Hippocampal formation (tissue), 2 donors: ENCODE measurements around the gene RHBDF1.

Experiments used
- DNase-seq, 2 donors: peaks; one replicate each; lab custom pipeline; 2025; lab: John Stamatoyannopoulos, UW

RHBDF1 gene

GRCh38 chr16:74747-75334, 2.4 kb upstream of the RHBDF1 start:
- no peak for DNase-seq

GRCh38 chr16:74051-74746, 1.8 kb upstream of the RHBDF1 start:
- no peak for DNase-seq

- no peak for DNase-seq
These were observed 660 bp downstream of the RHBDF1 start for GRCh38 chr16:71540-72401.

- DNase-seq, result no peak
These were observed 1.3 kb downstream of the RHBDF1 start for GRCh38 chr16:71210-71539.

GRCh38 chr16:69181-69580, 3.2 kb downstream of the RHBDF1 start:
- DNase-seq, result no peak

GRCh38 chr16:67884-68789, 4.3 kb downstream of the RHBDF1 start:
- DNase-seq, result no peak

GRCh38 chr16:67183-67791, 5.1 kb downstream of the RHBDF1 start:
- DNase-seq, result no peak

GRCh38 chr16:66309-67182, 5.9 kb downstream of the RHBDF1 start:
- DNase-seq, result no peak

GRCh38 chr16:65745-66144, 6.7 kb downstream of the RHBDF1 start:
- peak; percentile 57 to 78 for DNase-seq

GRCh38 chr16:64914-65255, 7.5 kb downstream of the RHBDF1 start:
- no peak for DNase-seq

GRCh38 chr16:63998-64913, 8.2 kb downstream of the RHBDF1 start:
- no peak for DNase-seq

- DNase-seq, result no peak
These were observed 9.0 kb downstream of the RHBDF1 start for GRCh38 chr16:63466-63865.

- DNase-seq, result no peak
These were observed 9.5 kb downstream of the RHBDF1 start for GRCh38 chr16:62968-63391.

GRCh38 chr16:62283-62967, 10.0 kb downstream of the RHBDF1 start:
- DNase-seq, result no peak

- no peak for DNase-seq
These were observed 10.6 kb downstream of the RHBDF1 start for GRCh38 chr16:61879-62281.

GRCh38 chr16:60929-61878, 11.2 kb downstream of the RHBDF1 start:
- no peak for DNase-seq

GRCh38 chr16:60166-60565, 12.3 kb downstream of the RHBDF1 start:
- DNase-seq, result no peak
